Calu3 (cell line): ENCODE data around the gene HNRNPUL2. TPM values are rescaled to one million over a fixed set of nuclear protein-coding genes. Genes with fewer than 3 reads are reported as not detected.
A peak's percentile ranks its signal among the peaks of the same experiment; 100 is the strongest.

Experiments used
- BruUV-seq: library from RNA; stranded (reverse); fragments of 400-500 nt; replicated peaks from 2 replicates; lab custom pipeline; 2021; lab: Mats Ljungman, UMichigan
- CTCF ChIA-PET: fragments of 300-600 bp; sonication (Branson Sonifier 250); formaldehyde crosslinking; loops from one replicate; lab custom pipeline; 2022; ENCODE audit warnings: antibody characterized with exemption; lab: Charles Lee
- DNase-seq: peaks from one replicate; pipeline ENCODE4 v3.0.0; 2022
- H3K27ac Mint-ChIP-seq: one replicate; pipeline ENCODE4 v1.8.0; 2022; ENCODE audit warnings: mixed read lengths; ENCODE audit not compliant: unreplicated experiment
- H3K27me3 Mint-ChIP-seq: one replicate; pipeline ENCODE4 v1.8.0; 2022; ENCODE audit warnings: mixed read lengths; ENCODE audit not compliant: unreplicated experiment
- H3K36me3 Mint-ChIP-seq: one replicate; pipeline ENCODE4 v1.8.0; 2022; ENCODE audit warnings: mild to moderate bottlenecking, moderate library complexity, mixed read lengths; ENCODE audit not compliant: insufficient read depth, unreplicated experiment
- H3K4me1 Mint-ChIP-seq: one replicate; pipeline ENCODE4 v1.8.0; 2022; ENCODE audit warnings: mild to moderate bottlenecking, low read depth, mixed read lengths; ENCODE audit not compliant: unreplicated experiment
- H3K4me3 Mint-ChIP-seq: one replicate; pipeline ENCODE4 v1.8.0; 2022; ENCODE audit warnings: mild to moderate bottlenecking, low read depth, moderate library complexity, mixed read lengths; ENCODE audit not compliant: unreplicated experiment
- H3K9me3 Mint-ChIP-seq: one replicate; pipeline ENCODE4 v1.8.0; 2022; ENCODE audit warnings: low read depth, mixed read lengths; ENCODE audit not compliant: unreplicated experiment
- intact Hi-C: fragments of 100-400 bp; cut with micrococcal nuclease; formaldehyde crosslinking; loops from one replicate; pipeline ENCODE4 v1.10.0; 2022; ENCODE audit not compliant: unreplicated experiment
- total RNA-seq: library from RNA; stranded (reverse); gene quantifications from 2 replicates; pipeline ENCODE4 v1.2.3, GENCODE V29; 2022
- TF ChIP-seq, protein P1 (sequence below): fragments of 200-600 bp; IDR thresholded peaks from one replicate; pipeline ENCODE4 v1.8.0; 2022; ENCODE audit warnings: antibody characterized with exemption; ENCODE audit not compliant: unreplicated experiment

HNRNPUL2 gene
- total RNA-seq, 1 experiment from 2014 or later, result 52.7 TPM

DNA sequence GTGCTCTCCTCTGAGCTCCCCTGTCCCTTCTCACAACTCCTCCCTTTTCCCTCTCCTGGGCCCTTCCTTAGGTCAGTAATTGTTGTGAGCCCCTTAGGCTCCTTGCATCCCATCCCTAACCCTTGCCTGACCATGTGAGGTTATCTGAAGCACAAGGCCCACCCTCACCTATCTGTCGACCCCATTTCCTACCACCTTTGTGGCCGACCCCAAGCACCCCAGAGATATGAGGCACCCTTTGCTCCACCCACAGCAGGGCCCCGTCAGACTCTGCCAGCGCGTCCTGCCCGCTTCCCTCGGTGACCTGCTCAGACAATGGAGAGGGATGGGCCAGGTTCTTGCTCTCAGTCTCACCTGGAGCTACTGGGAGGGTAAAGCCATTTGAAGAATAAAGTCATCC is 18.5 kb downstream of the HNRNPUL2 start:
- Mint-ChIP-seq H3K4me1 (peaks cover 41% of the 10 kb centered on the region), H3K36me3 (peaks cover 86% of the 10 kb centered on the region), H3K4me3 (peak overlapping the region; percentile 64), H3K27me3 (no peaks in the 10 kb centered on the region), H3K27ac (peak overlapping the region; percentile 82), H3K9me3 (no peaks in the 10 kb centered on the region)
- TF ChIP-seq, protein P1, sequence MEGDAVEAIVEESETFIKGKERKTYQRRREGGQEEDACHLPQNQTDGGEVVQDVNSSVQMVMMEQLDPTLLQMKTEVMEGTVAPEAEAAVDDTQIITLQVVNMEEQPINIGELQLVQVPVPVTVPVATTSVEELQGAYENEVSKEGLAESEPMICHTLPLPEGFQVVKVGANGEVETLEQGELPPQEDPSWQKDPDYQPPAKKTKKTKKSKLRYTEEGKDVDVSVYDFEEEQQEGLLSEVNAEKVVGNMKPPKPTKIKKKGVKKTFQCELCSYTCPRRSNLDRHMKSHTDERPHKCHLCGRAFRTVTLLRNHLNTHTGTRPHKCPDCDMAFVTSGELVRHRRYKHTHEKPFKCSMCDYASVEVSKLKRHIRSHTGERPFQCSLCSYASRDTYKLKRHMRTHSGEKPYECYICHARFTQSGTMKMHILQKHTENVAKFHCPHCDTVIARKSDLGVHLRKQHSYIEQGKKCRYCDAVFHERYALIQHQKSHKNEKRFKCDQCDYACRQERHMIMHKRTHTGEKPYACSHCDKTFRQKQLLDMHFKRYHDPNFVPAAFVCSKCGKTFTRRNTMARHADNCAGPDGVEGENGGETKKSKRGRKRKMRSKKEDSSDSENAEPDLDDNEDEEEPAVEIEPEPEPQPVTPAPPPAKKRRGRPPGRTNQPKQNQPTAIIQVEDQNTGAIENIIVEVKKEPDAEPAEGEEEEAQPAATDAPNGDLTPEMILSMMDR, result no peak
- no TSS peak for BruUV-seq
- CTCF ChIA-PET, result no interaction called here
- intact Hi-C loops, result no loop called here
- DNase-seq, result no peak

DNA sequence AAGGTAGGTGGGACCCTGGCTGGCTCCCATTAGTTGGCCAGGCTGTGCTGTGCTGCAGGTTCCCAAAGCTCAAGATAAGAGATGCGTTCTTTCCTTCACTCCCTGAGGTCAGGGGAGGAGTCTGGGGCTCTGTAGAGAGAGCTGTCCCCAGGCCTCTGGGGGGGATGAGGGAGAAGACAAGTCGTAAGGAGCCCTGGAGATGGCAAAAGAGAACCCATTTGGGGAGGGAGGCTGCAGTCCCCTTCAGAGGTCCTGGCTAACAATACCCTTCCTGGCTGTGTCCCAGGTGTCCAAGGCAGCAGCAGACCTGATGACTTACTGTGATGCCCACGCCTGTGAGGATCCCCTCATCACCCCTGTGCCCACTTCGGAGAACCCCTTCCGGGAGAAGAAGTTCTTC is 18.9 kb downstream of the HNRNPUL2 start:
- Mint-ChIP-seq H3K4me3 (peak overlapping the region; percentile 64), H3K27me3 (no peaks in the 10 kb centered on the region), H3K27ac (peak overlapping the region; percentile 82), H3K9me3 (no peaks in the 10 kb centered on the region), H3K36me3 (peaks cover 82% of the 10 kb centered on the region), H3K4me1 (peaks cover 37% of the 10 kb centered on the region)
- BruUV-seq, result no TSS peak
- DNase-seq, result no peak
- CTCF ChIA-PET, result no interaction called here
- intact Hi-C loops, result no loop called here
- TF ChIP-seq, protein P1, result no peak

DNA sequence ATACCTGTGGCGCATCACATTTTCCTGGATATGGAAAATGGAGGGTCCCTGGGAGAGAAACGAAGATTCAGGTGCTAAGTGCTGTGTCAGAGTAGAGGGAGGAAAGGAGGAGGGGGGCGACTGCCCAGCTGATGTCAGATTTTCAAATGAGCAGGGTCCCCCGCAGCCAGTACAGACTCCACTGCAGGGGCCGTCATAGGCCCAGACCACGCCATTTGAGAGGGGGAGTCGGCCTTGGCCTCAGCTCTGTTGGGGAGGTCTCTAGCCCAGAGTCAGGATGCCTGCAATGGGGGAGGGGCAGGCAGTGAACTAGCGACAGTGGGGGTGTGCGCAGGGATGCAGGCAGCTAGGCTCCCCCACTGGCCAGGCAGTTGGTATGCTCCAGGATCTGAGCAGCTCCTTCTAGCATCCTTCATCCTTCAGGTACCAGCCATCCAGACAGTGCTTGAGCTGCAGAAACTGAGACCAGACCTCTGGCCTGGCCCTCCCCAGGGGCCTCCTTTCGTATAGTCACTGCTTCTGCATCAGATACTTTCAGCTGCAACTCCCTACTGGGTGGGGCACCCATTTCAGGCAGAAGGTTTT is 19.9 kb downstream of the HNRNPUL2 start, which contains the start of the genes BSCL2 and GNG3:
TSS of gene BSCL2 (minus strand) at position 148 of the 585 bp plus-strand sequence. CDS start 229 bp downstream, outside the sequence.
TSS of gene GNG3 (plus strand) at position 400 of the 585 bp plus-strand sequence. CDS start 620 bp downstream, outside the sequence.
- peak within 1 kb of the TSS; percentile 98 for H3K4me3 Mint-ChIP-seq
- TF ChIP-seq, protein P1, result no peak
- H3K27ac Mint-ChIP-seq, result peak within 1 kb of the TSS; percentile 86
- CTCF ChIA-PET, result no interaction called here
- no peaks in the 10 kb centered on the region for H3K27me3 Mint-ChIP-seq
- DNase-seq, result no peak
- intact Hi-C loops, result no loop called here
- H3K4me1 Mint-ChIP-seq, result peaks cover 26% of the 10 kb centered on the region
- no TSS peak for BruUV-seq
- H3K9me3 Mint-ChIP-seq, result no peaks in the 10 kb centered on the region
- peaks cover 76% of the 10 kb centered on the region for H3K36me3 Mint-ChIP-seq

DNA sequence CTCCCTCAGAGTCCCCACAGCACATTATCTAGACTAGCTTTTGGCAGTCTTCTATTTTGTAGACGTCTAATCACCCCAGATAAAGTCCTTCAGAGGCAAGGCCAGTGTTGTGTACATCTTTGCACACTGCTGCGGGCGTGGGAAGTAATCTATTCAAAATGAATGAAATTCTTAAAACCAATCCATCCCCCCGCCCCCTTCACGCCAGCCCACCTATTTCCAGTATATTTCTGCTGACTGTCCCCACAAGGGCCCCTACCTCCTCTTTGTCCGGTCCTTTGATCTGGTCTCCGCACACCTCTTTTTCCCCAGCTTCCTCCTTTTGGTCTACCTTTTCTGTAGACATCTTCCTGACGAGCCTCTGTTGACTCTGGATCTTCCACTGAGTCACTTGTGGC is 20.4 kb downstream of the HNRNPUL2 start:
- H3K4me1 Mint-ChIP-seq, result peaks cover 24% of the 10 kb centered on the region

More for the DNA sequence above, 20.4 kb downstream of the HNRNPUL2 start:
- no TSS peak for BruUV-seq
- H3K4me3 Mint-ChIP-seq, result peak overlapping the region; percentile 98
- no peaks in the 10 kb centered on the region for H3K27me3 Mint-ChIP-seq
- intact Hi-C loops, result no loop called here
- CTCF ChIA-PET, result no interaction called here
- no peak for DNase-seq
- H3K27ac Mint-ChIP-seq, result peak overlapping the region; percentile 55
- TF ChIP-seq, protein P1, result no peak
- H3K36me3 Mint-ChIP-seq, result peaks cover 76% of the 10 kb centered on the region
- no peaks in the 10 kb centered on the region for H3K9me3 Mint-ChIP-seq
